H9 (cell line): ENCODE measurements around the gene COQ10B. TPM values are rescaled to one million over a fixed set of nuclear protein-coding genes. Genes with fewer than 3 reads are reported as not detected.

Experiments used
- DNase-seq: peaks from one replicate; pipeline ENCODE4 v3.0.0-alpha.2; 2017
- H2AFZ ChIP-seq: one replicate; pipeline ENCODE4 v1.6.1; 2013; ENCODE audit warnings: mild to moderate bottlenecking, low read length, control low read depth, moderate library complexity
- H2AK5ac ChIP-seq: 2 replicates; pipeline ENCODE4 v1.6.1; 2013; ENCODE audit warnings: low read length, control low read depth, mixed read lengths; ENCODE audit not compliant: insufficient read length
- H2BK120ac ChIP-seq: one replicate; pipeline ENCODE4 v1.6.1; 2013; ENCODE audit warnings: low read depth, mild to moderate bottlenecking, low read length, control low read depth, inconsistent platforms; ENCODE audit not compliant: poor library complexity, severe bottlenecking
- H2BK12ac ChIP-seq: 2 replicates; pipeline ENCODE4 v1.6.1; 2013; ENCODE audit warnings: low read length, control low read depth, mixed read lengths, low read depth; ENCODE audit not compliant: insufficient read length
- H2BK15ac ChIP-seq: 2 replicates; pipeline ENCODE4 v1.6.1; 2013; ENCODE audit warnings: low read depth, low read length, control low read depth
- H2BK20ac ChIP-seq: one replicate; pipeline ENCODE4 v1.6.1; 2013; ENCODE audit warnings: low read depth, mild to moderate bottlenecking, low read length, control low read depth, inconsistent platforms; ENCODE audit not compliant: poor library complexity, severe bottlenecking
- H2BK5ac ChIP-seq: 2 replicates; pipeline ENCODE4 v1.6.1; 2013; ENCODE audit warnings: low read length, control low read depth, mixed read lengths; ENCODE audit not compliant: insufficient read length
- H3K14ac ChIP-seq: 2 replicates; pipeline ENCODE4 v1.6.1; 2013; ENCODE audit warnings: low read length, control low read depth; ENCODE audit not compliant: insufficient read depth
- H3K18ac ChIP-seq: 2 replicates; pipeline ENCODE4 v1.6.1; 2013; ENCODE audit warnings: low read depth, mild to moderate bottlenecking, mixed read lengths, low read length, control low read depth; ENCODE audit not compliant: insufficient read length
- H3K23ac ChIP-seq: 2 replicates; pipeline ENCODE4 v1.6.1; 2013; ENCODE audit warnings: low read length, control low read depth, mixed read lengths, low read depth; ENCODE audit not compliant: insufficient read length
- H3K23me2 ChIP-seq: 2 replicates; pipeline ENCODE4 v1.6.1; 2013; ENCODE audit warnings: low read depth, mild to moderate bottlenecking, mixed read lengths, low read length, control low read depth; ENCODE audit not compliant: insufficient read length, poor library complexity, severe bottlenecking
- H3K27ac ChIP-seq: 2 replicates; pipeline ENCODE4 v1.5.1; 2013; ENCODE audit warnings: low read length, control low read depth, mixed read lengths, low read depth; ENCODE audit not compliant: insufficient read length
- H3K27me3 ChIP-seq: 2 replicates; pipeline ENCODE4 v1.6.1; 2013; ENCODE audit warnings: low read length, control low read depth, inconsistent platforms; ENCODE audit not compliant: insufficient read depth
- H3K4ac ChIP-seq: 2 replicates; pipeline ENCODE4 v1.6.1; 2013; ENCODE audit warnings: low read depth, mild to moderate bottlenecking, control low read depth, inconsistent platforms, low read length, moderate library complexity
- H3K4me1 ChIP-seq: 2 replicates; pipeline ENCODE4 v1.6.1; 2013; ENCODE audit warnings: low read length, control low read depth, inconsistent platforms; ENCODE audit not compliant: insufficient read depth
- H3K4me2 ChIP-seq: 2 replicates; pipeline ENCODE4 v1.6.1; 2013; ENCODE audit warnings: low read length, control low read depth, mixed read lengths; ENCODE audit not compliant: insufficient read length, insufficient read depth
- H3K56ac ChIP-seq: 2 replicates; pipeline ENCODE4 v1.6.1; 2013; ENCODE audit warnings: low read depth, mild to moderate bottlenecking, mixed read lengths, low read length, control low read depth; ENCODE audit not compliant: insufficient read length
- H3K79me1 ChIP-seq: 2 replicates; pipeline ENCODE4 v1.6.1; 2013; ENCODE audit warnings: low read depth, mild to moderate bottlenecking, moderate library complexity, low read length, control low read depth, inconsistent platforms; ENCODE audit not compliant: insufficient read depth, poor library complexity, severe bottlenecking
- H3K79me2 ChIP-seq: 2 replicates; pipeline ENCODE4 v1.6.1; 2013; ENCODE audit warnings: low read length, control low read depth, inconsistent platforms; ENCODE audit not compliant: insufficient read depth
- H3K9ac ChIP-seq: 2 replicates; pipeline ENCODE4 v1.6.1; 2013; ENCODE audit warnings: low read length, control low read depth, mixed read lengths; ENCODE audit not compliant: insufficient read length; ENCODE audit errors: extremely low read depth
- H3K9me3 ChIP-seq: one replicate; pipeline ENCODE4 v1.6.1; 2013; ENCODE audit warnings: low read depth, low read length, inconsistent platforms; ENCODE audit not compliant: control insufficient read depth
- H3T11ph ChIP-seq: one replicate; pipeline ENCODE4 v1.6.1; 2013; ENCODE audit warnings: mild to moderate bottlenecking, low read length, control low read depth, inconsistent platforms
- H4K20me1 ChIP-seq: one replicate; pipeline ENCODE4 v1.6.1; 2013; ENCODE audit not compliant: control insufficient read depth, insufficient read length, insufficient read depth
- H4K5ac ChIP-seq: 2 replicates; pipeline ENCODE4 v1.6.1; 2013; ENCODE audit warnings: low read depth, mild to moderate bottlenecking, mixed read lengths, low read length, control low read depth; ENCODE audit not compliant: insufficient read length
- H4K8ac ChIP-seq: replicated peaks from 2 replicates; pipeline ENCODE4 v1.6.1; 2013; ENCODE audit warnings: low read length, control low read depth, mixed read lengths, low read depth; ENCODE audit not compliant: insufficient read length
- H4K91ac ChIP-seq: 2 replicates; pipeline ENCODE4 v1.6.1; 2013; ENCODE audit warnings: low read depth, mild to moderate bottlenecking, moderate library complexity, mixed read lengths, low read length, control low read depth; ENCODE audit not compliant: insufficient read length
- H3K27ac Mint-ChIP-seq, 3 experiments: 2 replicates in 2 of 3; 3 replicates in 1 of 3; pipeline ENCODE4 v1.8.0; 2020 to 2021; ENCODE audit warnings: mixed read lengths in 3 of 3, mild to moderate bottlenecking in 1 of 3, moderate library complexity in 1 of 3
- H3K27me3 Mint-ChIP-seq: 2 replicates; pipeline ENCODE4 v1.8.0; 2021; ENCODE audit warnings: low read depth, mild to moderate bottlenecking, moderate library complexity, mixed read lengths
- H3K36me3 Mint-ChIP-seq, 3 experiments: 2 replicates in 2 of 3; 3 replicates in 1 of 3; pipeline ENCODE4 v1.8.0; 2020 to 2021; ENCODE audit warnings: low read depth in 3 of 3, mixed read lengths in 3 of 3; ENCODE audit not compliant: insufficient read depth in 1 of 3
- H3K4me1 Mint-ChIP-seq, 2 experiments: 2 replicates each; pipeline ENCODE4 v1.8.0; 2020; ENCODE audit warnings: mixed read lengths in 2 of 2
- H3K4me3 Mint-ChIP-seq, 2 experiments: 2 replicates in 1 of 2; 3 replicates in 1 of 2; pipeline ENCODE4 v1.8.0; 2020 to 2021; ENCODE audit warnings: mild to moderate bottlenecking in 2 of 2, mixed read lengths in 2 of 2, moderate library complexity in 1 of 2
- H3K9me3 Mint-ChIP-seq, 2 experiments: 2 replicates in 1 of 2; 3 replicates in 1 of 2; pipeline ENCODE4 v1.8.0; 2020; ENCODE audit warnings: mild to moderate bottlenecking in 2 of 2, mixed read lengths in 2 of 2, moderate library complexity in 1 of 2
- WGBS: extraction: QIAGEN DNeasy Blood & Tissue Kit; methylation state at CpG from one replicate; pipeline ENCODE4 v1.1.7; 2013; ENCODE audit warnings: missing lambda C conversion rate, low lambda C conversion rate, mixed read lengths; ENCODE audit not compliant: insufficient read length; ENCODE audit errors: extremely low coverage; 5-methylcytosine and 5-hydroxymethylcytosine counted together
- total RNA-seq: library from RNA; stranded (reverse); gene quantifications from 2 replicates; pipeline ENCODE4 v1.2.1, GENCODE V29; 2021
- TF ChIP-seq, protein P1 (sequence below): fragments of 200-600 bp; sonication (generic); conservative IDR thresholded peaks from 3 replicates; pipeline ENCODE4 v1.8.0; 2021; ENCODE audit warnings: antibody characterized with exemption, mild to moderate bottlenecking

The COQ10B gene
- total RNA-seq, 1 experiment from 2014 or later, result 16.2 TPM

DNA sequence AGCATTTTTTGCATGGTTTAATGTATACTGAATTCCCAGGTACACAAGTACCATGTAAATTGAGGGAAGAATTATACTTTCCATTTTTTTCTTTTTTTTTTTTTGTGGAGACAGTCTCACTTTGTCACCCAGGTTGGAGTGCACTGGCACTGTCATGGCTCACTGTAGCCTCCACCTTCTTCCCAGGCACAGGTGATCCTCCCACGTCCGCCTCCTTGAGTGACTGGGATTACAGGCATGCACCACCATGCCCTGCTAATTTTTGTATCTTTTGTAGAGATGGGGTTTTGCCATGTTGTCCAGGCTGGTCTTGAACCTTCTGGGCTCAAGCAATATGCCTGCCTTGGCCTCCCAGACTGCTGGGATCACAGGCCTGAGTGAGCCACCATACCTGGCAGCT is 50.6 kb downstream of the COQ10B start:
- DNase-seq, result no peak
- Histone ChIP-seq H3K27me3 (no peaks in the 10 kb centered on the region), H3K9ac (no peak overlapping the region), H4K91ac (no peak overlapping the region), H3K23me2 (no peaks in the 10 kb centered on the region), H2BK12ac (no peak overlapping the region), H3K23ac (no peak overlapping the region), H3K4me1 (no peaks in the 10 kb centered on the region; the same call in 1 of the 2 replicates), H2AFZ (no peak overlapping the region), H3K4ac (no peak overlapping the region), H2BK5ac (no peak overlapping the region), H3K4me2 (no peak overlapping the region), H3T11ph (no peak overlapping the region), H2AK5ac (no peak overlapping the region), H3K9me3 (no peaks in the 10 kb centered on the region), H3K18ac (no peak overlapping the region), H3K79me1 (no peaks in the 10 kb centered on the region), H4K5ac (no peak overlapping the region), H3K14ac (no peak overlapping the region), H2BK120ac (no peak overlapping the region), H2BK15ac (no peak overlapping the region), H3K27ac (no peak overlapping the region), H3K79me2 (peaks cover 19% of the 10 kb centered on the region; the same call in 1 of the 2 replicates), H4K20me1 (no peaks in the 10 kb centered on the region), H4K8ac (no peak overlapping the region), H3K56ac (no peak overlapping the region), H2BK20ac (no peak overlapping the region)
- no peaks in the 10 kb centered on the region for H3K27me3 Mint-ChIP-seq
- H3K36me3 Mint-ChIP-seq, result peaks cover 34 to 52% (median 46%) of the 10 kb centered on the region in 3 experiments
- H3K9me3 Mint-ChIP-seq, result no peaks in the 10 kb centered on the region; a peak in 1 of 5 replicates
- H3K27ac Mint-ChIP-seq, result no peak overlapping the region
- H3K4me1 Mint-ChIP-seq, result peaks cover 10 to 14% of the 10 kb centered on the region in 2 experiments
- no CpG with 5 or more reads among the region's 2 CpGs for WGBS
- H3K4me3 Mint-ChIP-seq, result no peak overlapping the region; a peak in 1 of 5 replicates
- TF ChIP-seq, protein P1, sequence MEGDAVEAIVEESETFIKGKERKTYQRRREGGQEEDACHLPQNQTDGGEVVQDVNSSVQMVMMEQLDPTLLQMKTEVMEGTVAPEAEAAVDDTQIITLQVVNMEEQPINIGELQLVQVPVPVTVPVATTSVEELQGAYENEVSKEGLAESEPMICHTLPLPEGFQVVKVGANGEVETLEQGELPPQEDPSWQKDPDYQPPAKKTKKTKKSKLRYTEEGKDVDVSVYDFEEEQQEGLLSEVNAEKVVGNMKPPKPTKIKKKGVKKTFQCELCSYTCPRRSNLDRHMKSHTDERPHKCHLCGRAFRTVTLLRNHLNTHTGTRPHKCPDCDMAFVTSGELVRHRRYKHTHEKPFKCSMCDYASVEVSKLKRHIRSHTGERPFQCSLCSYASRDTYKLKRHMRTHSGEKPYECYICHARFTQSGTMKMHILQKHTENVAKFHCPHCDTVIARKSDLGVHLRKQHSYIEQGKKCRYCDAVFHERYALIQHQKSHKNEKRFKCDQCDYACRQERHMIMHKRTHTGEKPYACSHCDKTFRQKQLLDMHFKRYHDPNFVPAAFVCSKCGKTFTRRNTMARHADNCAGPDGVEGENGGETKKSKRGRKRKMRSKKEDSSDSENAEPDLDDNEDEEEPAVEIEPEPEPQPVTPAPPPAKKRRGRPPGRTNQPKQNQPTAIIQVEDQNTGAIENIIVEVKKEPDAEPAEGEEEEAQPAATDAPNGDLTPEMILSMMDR, result no peak
